ENCODE results near the gene LY6G6F. TPM values are rescaled to one million over a fixed set of nuclear protein-coding genes. Genes with fewer than 3 reads are reported as not detected.

The LY6G6F gene
- total and polyA plus RNA-seq, 2 of the 13 experiments (the other 11 are each of a cell fraction or from before 2014, with no cell fraction given): not detected

- TF ChIP-seq NBN (conservative IDR thresholded peaks at IDR 0.05): no peak
- TF ChIP-seq ZNF883 (CRISPR knock-in tag; IDR thresholded peaks at IDR 0.05; ENCODE audit: not compliant biosample characterization): peak; percentile 100
- TF ChIP-seq CERS6 (CRISPR knock-in tag; IDR thresholded peaks at IDR 0.05): peak; percentile 89; the same call in 1 of the 2 replicates
- peak; percentile 82; the same call in 1 of the 2 replicates for TF ChIP-seq ZBTB3 (CRISPR knock-in tag; IDR thresholded peaks at IDR 0.05; ENCODE audit: borderline replicate concordance, low read depth)
- TF ChIP-seq HDAC6 (IDR thresholded peaks at IDR 0.05; ENCODE audit: low read depth, low read length): no peak
- peak; percentile 94 for TF ChIP-seq YEATS4 (CRISPR knock-in tag; IDR thresholded peaks at IDR 0.05; ENCODE audit: borderline replicate concordance)
- TF ChIP-seq NPAS2 (CRISPR knock-in tag; IDR thresholded peaks at IDR 0.05; ENCODE audit: borderline replicate concordance): no peak
- TF ChIP-seq ELF4 (CRISPR knock-in tag; IDR thresholded peaks at IDR 0.05; ENCODE audit: borderline replicate concordance): no peak
- TF ChIP-seq UBTF (CRISPR knock-in tag; IDR thresholded peaks at IDR 0.05): no peak; the same call in 1 of the 2 replicates
- peak; percentile 58; the same call in 1 of the 2 replicates for TF ChIP-seq ZBTB46 (CRISPR knock-in tag; IDR thresholded peaks at IDR 0.05; ENCODE audit: borderline replicate concordance)
- TF ChIP-seq TRIM22 (IDR thresholded peaks at IDR 0.05): no peak
- no peak for TF ChIP-seq CCAR2 (optimal IDR thresholded peaks at IDR 0.05; ENCODE audit: low read depth, low read length)
- TF ChIP-seq ZBTB14 (CRISPR knock-in tag; IDR thresholded peaks at IDR 0.05): peak; percentile 98
- TF ChIP-seq FOXK2 (IDR thresholded peaks at IDR 0.05): no peak
- peak; percentile 95; the same call in 1 of the 2 replicates for TF ChIP-seq ZNF136 (CRISPR knock-in tag; IDR thresholded peaks at IDR 0.05; ENCODE audit: low read depth)
- peak; percentile 92 for TF ChIP-seq CHD2 (IDR thresholded peaks at IDR 0.05; ENCODE audit: low read depth, low read length)
- peak; percentile 53; the same call in 1 of the 2 replicates for TF ChIP-seq ZNF460 (CRISPR knock-in tag; IDR thresholded peaks at IDR 0.05; ENCODE audit: borderline replicate concordance)
- TF ChIP-seq PLSCR1 (CRISPR knock-in tag; IDR thresholded peaks at IDR 0.05; ENCODE audit: borderline replicate concordance): no peak
- no peak; the same call in none of the 2 replicates for TF ChIP-seq ZNF530 (CRISPR knock-in tag; IDR thresholded peaks at IDR 0.05; ENCODE audit: low read depth)
- TF ChIP-seq HHEX (CRISPR knock-in tag; IDR thresholded peaks at IDR 0.05): no peak; the same call in 1 of the 2 replicates
Observed at GRCh38 chr6:31739639-31740396, 33.2 kb downstream of the LY6G6F start, which contains the start of gene MSH5 (continued).
